HG02870 (cell line): ENCODE data around the gene ZBTB8A.
"Not testable (repeated sequence)": the region's sequence is repeated elsewhere in the genome, so short reads cannot be mapped to it uniquely, and the experiment has no call there.

Experiments
- ATAC-seq: cut with Tn5 transposase; IDR thresholded peaks from one replicate; pipeline ENCODE4 v1.9.1; 2021; ENCODE audit warnings: mild to moderate bottlenecking, moderate library complexity; ENCODE audit not compliant: unreplicated experiment

ZBTB8A gene

GRCh38 chr1:32536117-32536516, 3.1 kb upstream of the ZBTB8A start:
- no peak for ATAC-seq

- no peak for ATAC-seq
These were observed 2.5 kb upstream of the ZBTB8A start for GRCh38 chr1:32536764-32537163.

GRCh38 chr1:32539584-32540571, 651 bp downstream of the ZBTB8A start:
- ATAC-seq = no peak

- no peak for ATAC-seq
These were observed 1.4 kb downstream of the ZBTB8A start for GRCh38 chr1:32540605-32541004.

GRCh38 chr1:32541064-32541566, 1.9 kb downstream of the ZBTB8A start:
- ATAC-seq = no peak

- ATAC-seq = no peak
These were observed 7.4 kb downstream of the ZBTB8A start for GRCh38 chr1:32546611-32547010.

GRCh38 chr1:32549616-32550015, 10.4 kb downstream of the ZBTB8A start:
- ATAC-seq = no peak

GRCh38 chr1:32554288-32554687, 15.1 kb downstream of the ZBTB8A start:
- no peak for ATAC-seq

GRCh38 chr1:32557035-32557434, 17.8 kb downstream of the ZBTB8A start:
- ATAC-seq = not testable (repeated sequence)

- no peak for ATAC-seq
These were observed 18.6 kb downstream of the ZBTB8A start for GRCh38 chr1:32557812-32558211.

GRCh38 chr1:32568929-32569328, 29.7 kb downstream of the ZBTB8A start:
- no peak for ATAC-seq

GRCh38 chr1:32580348-32581017, 41.3 kb downstream of the ZBTB8A start:
- ATAC-seq = no peak

GRCh38 chr1:32592943-32593342, 53.7 kb downstream of the ZBTB8A start:
- no peak for ATAC-seq

GRCh38 chr1:32600034-32600433, 60.8 kb downstream of the ZBTB8A start:
- ATAC-seq = no peak

- no peak for ATAC-seq
These were observed 66.6 kb downstream of the ZBTB8A start for GRCh38 chr1:32605711-32606424.

GRCh38 chr1:32606565-32607371, 67.5 kb downstream of the ZBTB8A start:
- no peak for ATAC-seq

GRCh38 chr1:32609180-32609579, 70.0 kb downstream of the ZBTB8A start:
- no peak for ATAC-seq

- ATAC-seq = no peak
These were observed 72.6 kb downstream of the ZBTB8A start for GRCh38 chr1:32611859-32612188.

- peak; percentile 70 for ATAC-seq
These were observed 73.1 kb downstream of the ZBTB8A start for GRCh38 chr1:32612189-32612881.

- ATAC-seq = no peak
These were observed 74.2 kb downstream of the ZBTB8A start for GRCh38 chr1:32613472-32613871.
